22Rv1 (cell line): ENCODE measurements around the gene ZC3H12C.

ENCODE experiments used
- ZFX ChIP-seq: fragments of 450-650 bp; IDR thresholded peaks from 2 replicates; pipeline ENCODE4 v1.6.1; 2017; ENCODE audit warnings: antibody characterized with exemption, borderline replicate concordance
- TF ChIP-seq, protein P1 (sequence below): fragments of 450-650 bp; IDR thresholded peaks from 2 replicates; pipeline ENCODE4 v1.5.1; 2017; ENCODE audit warnings: mild to moderate bottlenecking

DNA sequence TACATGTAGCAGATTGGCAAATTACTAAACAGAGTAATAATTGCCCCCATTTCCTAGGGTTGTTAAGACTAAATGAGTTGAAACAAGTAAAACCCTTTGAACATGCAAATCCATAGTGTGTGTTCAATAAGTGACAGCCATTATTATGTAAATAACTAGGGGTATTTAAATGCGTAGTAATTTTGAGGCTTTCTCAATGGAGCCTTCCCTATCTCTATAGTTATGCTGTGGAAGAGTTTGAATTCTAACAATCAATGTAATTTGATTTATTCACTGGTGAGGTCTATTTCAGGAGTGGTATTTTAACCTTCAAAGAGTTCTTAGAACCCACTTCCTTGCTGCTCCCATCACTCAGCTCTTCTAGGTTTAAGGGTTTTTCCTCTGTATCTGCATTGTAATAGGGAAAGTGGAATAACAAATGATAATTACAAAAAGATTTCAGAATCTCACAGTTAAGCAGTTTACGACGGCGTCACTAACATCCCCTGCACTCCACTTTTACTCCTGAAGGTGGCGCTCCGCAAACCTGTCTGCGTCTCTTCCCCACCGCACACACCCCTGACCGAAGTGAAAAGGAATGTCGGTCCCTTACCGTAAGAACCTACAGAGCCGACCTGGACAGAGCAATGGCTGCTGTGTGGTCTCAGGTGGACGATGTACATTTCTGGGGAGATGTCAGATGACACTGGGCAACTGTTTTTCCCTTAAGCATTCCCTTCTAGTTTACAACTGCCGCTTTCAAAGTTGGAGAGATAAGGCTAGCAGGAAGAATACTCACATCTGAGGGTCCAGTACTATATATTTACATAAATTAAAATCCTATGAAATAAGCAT lies 80.8 kb downstream of the ZC3H12C start:
- TF ChIP-seq, protein P1, sequence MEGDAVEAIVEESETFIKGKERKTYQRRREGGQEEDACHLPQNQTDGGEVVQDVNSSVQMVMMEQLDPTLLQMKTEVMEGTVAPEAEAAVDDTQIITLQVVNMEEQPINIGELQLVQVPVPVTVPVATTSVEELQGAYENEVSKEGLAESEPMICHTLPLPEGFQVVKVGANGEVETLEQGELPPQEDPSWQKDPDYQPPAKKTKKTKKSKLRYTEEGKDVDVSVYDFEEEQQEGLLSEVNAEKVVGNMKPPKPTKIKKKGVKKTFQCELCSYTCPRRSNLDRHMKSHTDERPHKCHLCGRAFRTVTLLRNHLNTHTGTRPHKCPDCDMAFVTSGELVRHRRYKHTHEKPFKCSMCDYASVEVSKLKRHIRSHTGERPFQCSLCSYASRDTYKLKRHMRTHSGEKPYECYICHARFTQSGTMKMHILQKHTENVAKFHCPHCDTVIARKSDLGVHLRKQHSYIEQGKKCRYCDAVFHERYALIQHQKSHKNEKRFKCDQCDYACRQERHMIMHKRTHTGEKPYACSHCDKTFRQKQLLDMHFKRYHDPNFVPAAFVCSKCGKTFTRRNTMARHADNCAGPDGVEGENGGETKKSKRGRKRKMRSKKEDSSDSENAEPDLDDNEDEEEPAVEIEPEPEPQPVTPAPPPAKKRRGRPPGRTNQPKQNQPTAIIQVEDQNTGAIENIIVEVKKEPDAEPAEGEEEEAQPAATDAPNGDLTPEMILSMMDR = peak; percentile 90
- no peak for TF ChIP-seq ZFX
